RWPE1 (cell line): ENCODE results near the gene MAST2.

ENCODE experiments used
- CTCF ChIA-PET: fragments of 350-600 bp; sonication (Branson Sonifier 250); formaldehyde crosslinking; extraction: SDS; loops from one replicate; lab custom pipeline; 2021; lab: Yijun Ruan, JAX
- POLR2A ChIA-PET: fragments of 400-600 bp; formaldehyde crosslinking; extraction: SDS; loops from one replicate; lab custom pipeline; 2020; ENCODE audit warnings: antibody characterized with exemption; ENCODE audit not compliant: low non-redundant PET; lab: Yijun Ruan, JAX
- DNase-seq: peaks from one replicate; pipeline ENCODE4 v3.0.0; 2012; ENCODE audit warnings: low spot score
- H3K27ac ChIP-seq: fragments of 450-650 bp; 2 replicates; pipeline ENCODE4 v1.5.1; 2017
- TF ChIP-seq, protein P1 (sequence below): fragments of 450-650 bp; conservative IDR thresholded peaks from 2 replicates; pipeline ENCODE4 v1.5.1; 2017; ENCODE audit warnings: low read depth, mild to moderate bottlenecking

MAST2 gene

GRCh38 chr1:45987204-45987603 is 183.8 kb downstream of the MAST2 start:
- TF ChIP-seq, protein P1, sequence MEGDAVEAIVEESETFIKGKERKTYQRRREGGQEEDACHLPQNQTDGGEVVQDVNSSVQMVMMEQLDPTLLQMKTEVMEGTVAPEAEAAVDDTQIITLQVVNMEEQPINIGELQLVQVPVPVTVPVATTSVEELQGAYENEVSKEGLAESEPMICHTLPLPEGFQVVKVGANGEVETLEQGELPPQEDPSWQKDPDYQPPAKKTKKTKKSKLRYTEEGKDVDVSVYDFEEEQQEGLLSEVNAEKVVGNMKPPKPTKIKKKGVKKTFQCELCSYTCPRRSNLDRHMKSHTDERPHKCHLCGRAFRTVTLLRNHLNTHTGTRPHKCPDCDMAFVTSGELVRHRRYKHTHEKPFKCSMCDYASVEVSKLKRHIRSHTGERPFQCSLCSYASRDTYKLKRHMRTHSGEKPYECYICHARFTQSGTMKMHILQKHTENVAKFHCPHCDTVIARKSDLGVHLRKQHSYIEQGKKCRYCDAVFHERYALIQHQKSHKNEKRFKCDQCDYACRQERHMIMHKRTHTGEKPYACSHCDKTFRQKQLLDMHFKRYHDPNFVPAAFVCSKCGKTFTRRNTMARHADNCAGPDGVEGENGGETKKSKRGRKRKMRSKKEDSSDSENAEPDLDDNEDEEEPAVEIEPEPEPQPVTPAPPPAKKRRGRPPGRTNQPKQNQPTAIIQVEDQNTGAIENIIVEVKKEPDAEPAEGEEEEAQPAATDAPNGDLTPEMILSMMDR, result no peak
- no peak overlapping the region for H3K27ac ChIP-seq
- ChIA-PET POLR2A (no interaction called here), CTCF (no interaction called here)
- DNase-seq, result no peak

GRCh38 chr1:45989249-45989648 is 185.8 kb downstream of the MAST2 start:
- ChIA-PET CTCF (no interaction called here), POLR2A (no interaction called here)
- TF ChIP-seq, protein P1, result no peak
- H3K27ac ChIP-seq, result no peak overlapping the region
- DNase-seq, result no peak

DNA sequence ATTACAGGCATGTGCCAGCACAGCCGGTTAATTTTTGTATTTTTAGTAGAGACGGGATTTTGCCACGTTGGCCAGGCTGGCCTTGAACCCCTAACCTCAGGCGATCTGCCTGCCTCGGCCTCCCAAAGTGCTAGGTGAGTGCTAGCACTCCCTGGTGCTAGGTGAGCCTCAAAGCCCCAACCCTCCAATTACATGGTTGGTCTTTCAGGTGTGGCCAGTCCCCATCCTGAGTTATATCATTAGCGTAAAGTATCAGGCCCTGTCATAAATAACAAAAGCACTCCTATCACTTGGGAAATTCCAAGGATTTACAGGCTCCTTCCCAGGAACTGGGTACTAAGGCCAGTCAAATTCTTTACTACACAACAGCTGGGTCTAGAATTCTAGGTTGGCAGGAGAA is 191.0 kb downstream of the MAST2 start:
- CTCF ChIA-PET, result no interaction called here
- TF ChIP-seq, protein P1, result no peak
- POLR2A ChIA-PET, result no interaction called here
- DNase-seq, result no peak
- no peak overlapping the region for H3K27ac ChIP-seq

- POLR2A ChIA-PET, result no interaction called here
- CTCF ChIA-PET, result interaction anchor here (0.6 to 1.1 kb wide), 2 partner anchors 9 to 10 kb away, joined by 3 to 4 read pairs; no protein-coding TSS in a partner anchor
- no peak for DNase-seq
- H3K27ac ChIP-seq, result no peak overlapping the region
- TF ChIP-seq, protein P1, result no peak
Measured at GRCh38 chr1:45995298-45995697, 191.9 kb downstream of the MAST2 start.

GRCh38 chr1:45998020-45998617 is 194.7 kb downstream of the MAST2 start:
- H3K27ac ChIP-seq, result no peak overlapping the region
- ChIA-PET CTCF (no interaction called here), POLR2A (no interaction called here)
- TF ChIP-seq, protein P1, result no peak
- no peak for DNase-seq

DNA sequence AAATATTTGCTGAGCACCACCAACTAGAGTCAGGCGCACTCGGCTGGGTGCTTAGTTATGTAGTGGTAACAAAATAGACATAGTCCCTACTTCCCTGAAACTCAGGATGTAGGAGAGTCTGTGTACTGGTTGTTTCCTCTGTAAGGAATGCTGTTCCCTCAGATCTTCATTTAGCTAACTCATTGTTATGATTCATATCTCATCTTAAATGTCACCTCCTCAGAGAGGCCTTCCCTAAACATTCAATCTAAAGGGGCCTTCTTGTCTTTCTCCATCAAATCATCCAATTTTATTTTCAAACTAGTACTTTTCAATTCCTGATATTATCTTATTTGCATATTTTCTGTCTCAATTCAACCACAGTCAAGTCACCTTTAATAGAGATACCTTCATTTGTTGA is 196.1 kb downstream of the MAST2 start:
- H3K27ac ChIP-seq, result no peak overlapping the region
- no peak for DNase-seq
- TF ChIP-seq, protein P1, result no peak
- ChIA-PET CTCF (no interaction called here), POLR2A (no interaction called here)
